SK-N-SH (cell line): ENCODE results near the gene DIS3L2. TPM values are rescaled to one million over a fixed set of nuclear protein-coding genes. Genes with fewer than 3 reads are reported as not detected.

Experiments used
- CTCF ChIA-PET: fragments of 300-600, 350-600 bp; formaldehyde crosslinking; extraction: SDS; loops from one replicate; lab custom pipeline; 2021; lab: Yijun Ruan, JAX
- POLR2A ChIA-PET: fragments of 350-600 bp; sonication (Branson Sonifier 250); formaldehyde crosslinking; extraction: SDS; loops from one replicate; lab custom pipeline; 2020; ENCODE audit warnings: antibody characterized with exemption, inconsistent platforms; lab: Yijun Ruan, JAX
- DNase-seq: peaks from one replicate; pipeline ENCODE4 v3.0.0; 2012
- H2AFZ ChIP-seq: fragments of 200-600 bp; sonication (generic); 2 replicates; pipeline ENCODE4 v1.8.1; 2016; ENCODE audit warnings: antibody characterized with exemption, mild to moderate bottlenecking, low read depth
- H3F3A ChIP-seq: fragments of 200-600 bp; sonication (generic); replicated peaks from 2 replicates; pipeline ENCODE3; 2016; ENCODE audit warnings: antibody characterized with exemption, mild to moderate bottlenecking; ENCODE audit not compliant: insufficient read depth
- H3K27ac ChIP-seq, 2 experiments: fragments of 200-500 bp in 1 of 2; fragments of 200-600 bp in 1 of 2; sonication (Bioruptor generic) in 1 of 2; sonication (generic), shearing (Covaris generic) in 1 of 2; 2 replicates each; pipeline versions ENCODE4 v1.5.1 to v1.6.1; 2014 to 2016; ENCODE audit warnings: low read depth in 2 of 2, inconsistent platforms in 1 of 2, low read length in 1 of 2, mild to moderate bottlenecking in 1 of 2, mixed read lengths in 1 of 2
- H3K27me3 ChIP-seq: fragments of 200-600 bp; sonication (generic), shearing (Covaris generic); 2 replicates; pipeline ENCODE4 v1.6.1; 2016; ENCODE audit warnings: mixed run types; ENCODE audit not compliant: insufficient read depth
- H3K36me3 ChIP-seq, 2 experiments: fragments of 200-500 bp in 1 of 2; fragments of 200-600 bp in 1 of 2; sonication (Bioruptor generic) in 1 of 2; sonication (generic) in 1 of 2; replicated peaks in 1 of 2; 2 replicates each; pipeline versions ENCODE3 to v1.5.1; 2014 to 2016; ENCODE audit warnings: low read length in 1 of 2, mild to moderate bottlenecking in 1 of 2; ENCODE audit not compliant: insufficient read depth in 2 of 2, control insufficient read depth in 1 of 2
- H3K4me1 ChIP-seq, 2 experiments: fragments of 200-500 bp in 1 of 2; fragments of 200-600 bp in 1 of 2; sonication (Bioruptor generic) in 1 of 2; sonication (generic), shearing (Covaris generic) in 1 of 2; 2 replicates each; pipeline versions ENCODE4 v1.5.1 to v1.6.1; 2014 to 2016; ENCODE audit warnings: low read depth in 1 of 2, low read length in 1 of 2, mixed run types in 1 of 2; ENCODE audit not compliant: insufficient read depth in 2 of 2, control insufficient read depth in 1 of 2
- H3K4me2 ChIP-seq: fragments of 200-600 bp; sonication (generic), shearing (Covaris generic); 2 replicates; pipeline ENCODE4 v1.6.1; 2017; ENCODE audit warnings: mixed run types
- H3K4me3 ChIP-seq, 2 experiments: fragments of 200-500 bp in 1 of 2; fragments of 200-600 bp in 1 of 2; sonication (Bioruptor generic) in 1 of 2; sonication (generic), shearing (Covaris generic) in 1 of 2; 2 replicates each; pipeline versions ENCODE4 v1.5.1 to v1.8.1; 2014 to 2016; ENCODE audit warnings: low read depth in 2 of 2, inconsistent platforms in 1 of 2, low read length in 1 of 2, mild to moderate bottlenecking in 1 of 2, mixed read lengths in 1 of 2, moderate library complexity in 1 of 2
- H3K79me2 ChIP-seq: fragments of 200-600 bp; sonication (generic); 2 replicates; pipeline ENCODE4 v1.8.1; 2017; ENCODE audit warnings: mild to moderate bottlenecking; ENCODE audit not compliant: insufficient read depth
- H3K9ac ChIP-seq: fragments of 200-600 bp; sonication (generic); 2 replicates; pipeline ENCODE4 v1.6.1; 2017; ENCODE audit warnings: mixed run types
- H3K9me2 ChIP-seq: fragments of 200-600 bp; sonication (generic); 2 replicates; pipeline ENCODE4 v1.6.1; 2017; ENCODE audit warnings: mixed run types
- H3K9me3 ChIP-seq: fragments of 200-600 bp; sonication (generic); 2 replicates; pipeline ENCODE4 v1.6.1; 2017; ENCODE audit warnings: mixed run types, mild to moderate bottlenecking, moderate library complexity
- H4K20me1 ChIP-seq: fragments of 200-600 bp; sonication (generic); 2 replicates; pipeline ENCODE4 v1.6.1; 2017; ENCODE audit warnings: mild to moderate bottlenecking, mixed run types; ENCODE audit not compliant: insufficient read depth
- ELF1 ChIP-seq: IDR thresholded peaks from 2 replicates; pipeline ENCODE4 v1.4.0; 2012
- EZH2phosphoT487 ChIP-seq: fragments of 200-600 bp; sonication (generic); IDR thresholded peaks from 2 replicates; pipeline ENCODE4 v1.6.1; 2017; ENCODE audit warnings: low read depth, mixed run types, mild to moderate bottlenecking, antibody characterized with exemption, moderate library complexity, borderline replicate concordance
- FOSL2 ChIP-seq: IDR thresholded peaks from 2 replicates; pipeline ENCODE4 v1.4.0; 2012; ENCODE audit warnings: low read depth, mild to moderate bottlenecking, moderate library complexity, borderline replicate concordance
- FOXM1 ChIP-seq: IDR thresholded peaks from 2 replicates; pipeline ENCODE4 v1.4.0; 2012; ENCODE audit warnings: low read depth, mild to moderate bottlenecking
- GATA2 ChIP-seq: sonication (generic); formaldehyde crosslinking; IDR thresholded peaks from 2 replicates; pipeline ENCODE4 v1.5.0; 2020; ENCODE audit warnings: mild to moderate bottlenecking, missing genetic modification reagents
- JUND ChIP-seq: IDR thresholded peaks from 2 replicates; pipeline ENCODE4 v1.4.0; 2012
- MEF2A ChIP-seq: IDR thresholded peaks from 2 replicates; pipeline ENCODE4 v1.4.0; 2012; ENCODE audit warnings: low read depth, borderline replicate concordance
- MXI1 ChIP-seq: IDR thresholded peaks from 2 replicates; pipeline ENCODE4 v1.6.1; 2012; ENCODE audit warnings: mild to moderate bottlenecking, low read depth, low read length, improper control_type of control experiment
- POLR2AphosphoS5 ChIP-seq: IDR thresholded peaks from 2 replicates; pipeline ENCODE4 v1.6.1; 2012; ENCODE audit warnings: low read depth, low read length
- RAD21 ChIP-seq: IDR thresholded peaks from 2 replicates; pipeline ENCODE4 v1.6.1; 2012; ENCODE audit warnings: mild to moderate bottlenecking, low read length
- RCOR1 ChIP-seq: fragments of 150-350 bp; IDR thresholded peaks from 2 replicates; pipeline ENCODE4 v1.6.1; 2017; ENCODE audit warnings: antibody characterized with exemption, low read length
- REST ChIP-seq: IDR thresholded peaks from 2 replicates; pipeline ENCODE4 v1.6.1; 2012; ENCODE audit warnings: mild to moderate bottlenecking, low read depth, low read length, moderate library complexity
- RFX5 ChIP-seq: IDR thresholded peaks from 2 replicates; pipeline ENCODE4 v1.6.1; 2012; ENCODE audit warnings: mild to moderate bottlenecking, improper control_type of control experiment, low read length
- SIN3A ChIP-seq: IDR thresholded peaks from 2 replicates; pipeline ENCODE4 v1.6.1; 2012; ENCODE audit warnings: low read depth, mild to moderate bottlenecking, low read length, moderate library complexity, borderline replicate concordance
- SMC3 ChIP-seq: IDR thresholded peaks from 2 replicates; pipeline ENCODE4 v1.6.1; 2012; ENCODE audit warnings: low read depth, low read length, improper control_type of control experiment
- TAF1 ChIP-seq: IDR thresholded peaks from 2 replicates; pipeline ENCODE4 v1.6.1; 2012; ENCODE audit warnings: low read depth, mild to moderate bottlenecking, low read length, moderate library complexity, borderline replicate concordance
- YY1 ChIP-seq: IDR thresholded peaks from 2 replicates; pipeline ENCODE4 v1.4.0; 2012; ENCODE audit warnings: low read depth, mild to moderate bottlenecking
- WGBS: methylation state at CpG from one replicate; pipeline ENCODE4 v1.1.6; 2017; ENCODE audit warnings: low lambda C conversion rate; 5-methylcytosine and 5-hydroxymethylcytosine counted together
- polyA plus RNA-seq, 3 experiments: library from polyadenylated mRNA; depleted of rRNA; stranded (reverse); fragments of >200 nt; gene quantifications; 2 replicates each; pipeline ENCODE4 v1.2.3, GENCODE V29; 2012
- TF ChIP-seq, protein P1 (sequence below): fragments of 200-600 bp; sonication (generic); IDR thresholded peaks from 2 replicates; pipeline ENCODE4 v1.6.1; 2017; ENCODE audit warnings: antibody characterized with exemption, mild to moderate bottlenecking, moderate library complexity

DIS3L2 gene
- polyA plus RNA-seq, 1 of the 3 experiments (the other 2 are of a cell fraction): 17.9 TPM

GRCh38 chr2:232018181-232018580 lies 56.7 kb downstream of the DIS3L2 start:
- Histone ChIP-seq H3F3A (peaks cover 9% of the 10 kb centered on the region), H3K4me3 (no peak overlapping the region)
- POLR2A ChIA-PET: no interaction called here
- no peak for TF ChIP-seq FOSL2
- TF ChIP-seq RCOR1: no peak
- TF ChIP-seq MXI1: no peak
- no peak for TF ChIP-seq SMC3
- no peak for TF ChIP-seq SIN3A
- no peak for TF ChIP-seq GATA2
- TF ChIP-seq EZH2phosphoT487: no peak
- TF ChIP-seq, all 33 proteins: peak for 0
- Histone ChIP-seq H3K79me2 (no peaks in the 10 kb centered on the region), H3K9ac (no peak overlapping the region), H2AFZ (no peak overlapping the region), H3K27me3 (no peaks in the 10 kb centered on the region), H3K9me2 (no peaks in the 10 kb centered on the region), H3K4me1 (peaks cover 5 to 13% of the 10 kb centered on the region in 2 experiments), H3K4me2 (no peak overlapping the region), H4K20me1 (peaks cover 20% of the 10 kb centered on the region), H3K9me3 (no peaks in the 10 kb centered on the region), H3K36me3 (peaks cover 10 to 43% of the 10 kb centered on the region in 2 experiments), H3K27ac (no peak overlapping the region)
- 96% methylated on average over 4 of the region's 4 CpGs for WGBS
- CTCF ChIA-PET: no interaction called here
- no peak for DNase-seq

DNA sequence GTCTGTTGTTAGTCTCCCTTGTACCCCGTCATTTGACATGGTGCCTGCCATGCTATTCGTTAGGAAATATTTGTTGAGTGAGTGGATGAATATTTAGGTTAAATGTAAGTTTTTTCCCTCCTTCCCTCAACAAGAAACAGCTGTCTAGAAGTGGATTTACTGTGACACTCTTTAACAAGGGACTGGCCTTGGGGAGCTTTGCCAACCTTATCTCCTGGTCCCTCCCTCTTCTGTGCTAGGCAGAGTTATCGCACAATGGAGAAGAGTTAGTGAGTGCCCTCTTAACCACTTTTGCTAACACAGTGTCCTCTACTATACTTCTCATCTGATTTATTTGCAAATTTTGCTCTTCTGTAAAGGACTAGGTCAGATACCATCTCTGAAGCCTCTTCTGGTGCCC lies 61.2 kb downstream of the DIS3L2 start:
- Histone ChIP-seq H3F3A (no peaks in the 10 kb centered on the region), H3K27ac (no peak overlapping the region; a peak in 1 of 4 replicates), H3K4me3 (no peak overlapping the region), H3K9ac (no peak overlapping the region), H3K4me1 (no peaks in the 10 kb centered on the region; a peak in 2 of 4 replicates), H3K9me3 (no peaks in the 10 kb centered on the region), H3K9me2 (no peaks in the 10 kb centered on the region), H3K79me2 (no peaks in the 10 kb centered on the region), H3K4me2 (no peak overlapping the region), H2AFZ (no peak overlapping the region), H3K27me3 (no peaks in the 10 kb centered on the region), H4K20me1 (no peaks in the 10 kb centered on the region), H3K36me3 (peaks cover 22 to 62% of the 10 kb centered on the region in 2 experiments)
- ChIA-PET CTCF (no interaction called here), POLR2A (no interaction called here)
- no peak for DNase-seq
- TF ChIP-seq SIN3A (no peak), RAD21 (no peak), POLR2AphosphoS5 (no peak)
- WGBS: 93% methylated on average over 3 of the region's 3 CpGs

GRCh38 chr2:232023426-232023825 lies 61.9 kb downstream of the DIS3L2 start:
- Histone ChIP-seq H3K27ac (no peak overlapping the region), H3K4me2 (no peak overlapping the region), H3K4me1 (no peaks in the 10 kb centered on the region; a peak in 2 of 4 replicates), H4K20me1 (no peaks in the 10 kb centered on the region), H2AFZ (no peak overlapping the region), H3K79me2 (no peaks in the 10 kb centered on the region), H3K9me2 (no peaks in the 10 kb centered on the region), H3K9ac (no peak overlapping the region), H3K36me3 (peaks cover 20 to 61% of the 10 kb centered on the region in 2 experiments), H3K27me3 (no peaks in the 10 kb centered on the region), H3K4me3 (no peak overlapping the region), H3F3A (no peaks in the 10 kb centered on the region), H3K9me3 (no peaks in the 10 kb centered on the region)
- ChIA-PET CTCF (no interaction called here), POLR2A (no interaction called here)
- DNase-seq: no peak
- TF ChIP-seq JUND (no peak), POLR2AphosphoS5 (no peak), YY1 (no peak), MEF2A (no peak), ELF1 (no peak), TAF1 (no peak), GATA2 (no peak), REST (no peak), SIN3A (no peak), RFX5 (no peak), SMC3 (no peak), FOXM1 (no peak), FOSL2 (no peak), RAD21 (no peak)
- TF ChIP-seq, protein P1, sequence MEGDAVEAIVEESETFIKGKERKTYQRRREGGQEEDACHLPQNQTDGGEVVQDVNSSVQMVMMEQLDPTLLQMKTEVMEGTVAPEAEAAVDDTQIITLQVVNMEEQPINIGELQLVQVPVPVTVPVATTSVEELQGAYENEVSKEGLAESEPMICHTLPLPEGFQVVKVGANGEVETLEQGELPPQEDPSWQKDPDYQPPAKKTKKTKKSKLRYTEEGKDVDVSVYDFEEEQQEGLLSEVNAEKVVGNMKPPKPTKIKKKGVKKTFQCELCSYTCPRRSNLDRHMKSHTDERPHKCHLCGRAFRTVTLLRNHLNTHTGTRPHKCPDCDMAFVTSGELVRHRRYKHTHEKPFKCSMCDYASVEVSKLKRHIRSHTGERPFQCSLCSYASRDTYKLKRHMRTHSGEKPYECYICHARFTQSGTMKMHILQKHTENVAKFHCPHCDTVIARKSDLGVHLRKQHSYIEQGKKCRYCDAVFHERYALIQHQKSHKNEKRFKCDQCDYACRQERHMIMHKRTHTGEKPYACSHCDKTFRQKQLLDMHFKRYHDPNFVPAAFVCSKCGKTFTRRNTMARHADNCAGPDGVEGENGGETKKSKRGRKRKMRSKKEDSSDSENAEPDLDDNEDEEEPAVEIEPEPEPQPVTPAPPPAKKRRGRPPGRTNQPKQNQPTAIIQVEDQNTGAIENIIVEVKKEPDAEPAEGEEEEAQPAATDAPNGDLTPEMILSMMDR: no peak
